ENCODE measurements around the gene RNF25. TPM values are rescaled to one million over a fixed set of nuclear protein-coding genes. Genes with fewer than 3 reads are reported as not detected.

RNF25 gene
- total and polyA plus RNA-seq, 8 donors: 3.6 to 26.8 (median 7.0) TPM; not detected in 1

GRCh38 chr2:218622606-218623365 lies 49.0 kb downstream of the RNF25 start:
- DNase-seq: no peak
- Histone ChIP-seq H3K9me3 (no peaks in the 10 kb centered on the region), H3K4me1 (peaks cover 0 to 10% (median 0%) of the 10 kb centered on the region in 4 donors), H3K36me3 (peaks cover 0 to 19% (median 0%) of the 10 kb centered on the region in 4 donors), H3K27ac (no peak overlapping the region), H3K4me3 (no peak overlapping the region), H3K27me3 (no peaks in the 10 kb centered on the region)
- 53 to 66% (median 64%) methylated on average over 7 of the region's 7 CpGs for WGBS, 5 donors
- intact Hi-C loops (cut with DNase I; ENCODE audit: low total_unique reads): no loop called here
- TF ChIP-seq POLR2AphosphoS5 (IDR thresholded peaks at IDR 0.05): no peak
- TF ChIP-seq EP300 (IDR thresholded peaks at IDR 0.05): no peak
- TF ChIP-seq POLR2A (IDR thresholded peaks at IDR 0.05): no peak
- no peak for TF ChIP-seq CTCF (IDR thresholded peaks at IDR 0.05)

GRCh38 chr2:218621007-218621406 lies 50.8 kb downstream of the RNF25 start:
- TF ChIP-seq EP300 (IDR thresholded peaks at IDR 0.05): no peak
- no peak for TF ChIP-seq POLR2A (IDR thresholded peaks at IDR 0.05)
- no peak for TF ChIP-seq CTCF (IDR thresholded peaks at IDR 0.05)
- no peak for TF ChIP-seq POLR2AphosphoS5 (IDR thresholded peaks at IDR 0.05)
- DNase-seq: no peak
- Histone ChIP-seq H3K27ac (no peak overlapping the region), H3K9me3 (no peaks in the 10 kb centered on the region), H3K27me3 (no peaks in the 10 kb centered on the region), H3K36me3 (peaks cover 0 to 18% (median 0%) of the 10 kb centered on the region in 4 donors), H3K4me1 (peaks cover 0 to 10% (median 0%) of the 10 kb centered on the region in 4 donors), H3K4me3 (no peak overlapping the region)
- whole genome bisulfite sequencing, 5 donors: 73 to 81% (median 77%) methylated on average over 7 of the region's 7 CpGs
- intact Hi-C loops (cut with DNase I; ENCODE audit: low total_unique reads): no loop called here

GRCh38 chr2:218618102-218618860 lies 53.5 kb downstream of the RNF25 start:
- H3K27me3 ChIP-seq: no peaks in the 10 kb centered on the region
- no peak for DNase-seq
- H3K9me3 ChIP-seq: no peaks in the 10 kb centered on the region
- H3K4me1 ChIP-seq: peaks cover 0 to 10% (median 0%) of the 10 kb centered on the region in 4 donors
- peak overlapping the region in 1 of 5 donors; percentile 85 for H3K27ac ChIP-seq
- peaks cover 0 to 8% (median 0%) of the 10 kb centered on the region in 4 donors for H3K36me3 ChIP-seq
- TF ChIP-seq POLR2AphosphoS5 (IDR thresholded peaks at IDR 0.05): no peak
- TF ChIP-seq EP300 (IDR thresholded peaks at IDR 0.05): no peak
- no peak for TF ChIP-seq CTCF (IDR thresholded peaks at IDR 0.05)
- TF ChIP-seq POLR2A (IDR thresholded peaks at IDR 0.05): no peak
- no peak overlapping the region for H3K4me3 ChIP-seq
- intact Hi-C loops (cut with DNase I; ENCODE audit: low total_unique reads): no loop called here
- WGBS, 5 donors: 85 to 94% (median 90%) methylated on average over 9 of the region's 9 CpGs

- peak overlapping the region in 3 of 5 donors; percentile 15 to 85 (median 49) for H3K27ac ChIP-seq
These were observed 55.9 kb downstream of the RNF25 start for GRCh38 chr2:218615868-218616315.

More at GRCh38 chr2:218615868-218616315, 55.9 kb downstream of the RNF25 start:
- peak in 1 of 3 donors; percentile 51 for TF ChIP-seq POLR2AphosphoS5 (IDR thresholded peaks at IDR 0.05)
- TF ChIP-seq CTCF (IDR thresholded peaks at IDR 0.05): no peak
- peak in 1 of 2 donors; percentile 38 for DNase-seq
- Histone ChIP-seq H3K4me3 (no peak overlapping the region), H3K9me3 (no peaks in the 10 kb centered on the region), H3K27me3 (no peaks in the 10 kb centered on the region), H3K4me1 (no peaks in the 10 kb centered on the region), H3K36me3 (peaks cover 0 to 4% (median 0%) of the 10 kb centered on the region in 4 donors)
- intact Hi-C loops (cut with DNase I; ENCODE audit: low total_unique reads): no loop called here
- 52 to 68% (median 65%) methylated on average over 6 of the region's 6 CpGs for WGBS, 5 donors

Measured in stomach (tissue), 9 donors.